Vagina (tissue), 2 donors: ENCODE data around the gene ERG.

ENCODE experiments used
- POLR2A ChIP-seq, 2 donors: fragments of 450-650 bp; IDR thresholded peaks; one replicate each; pipeline ENCODE4 v1.6.1; 2017; ENCODE audit warnings: antibody characterized with exemption in 2 of 2, mild to moderate bottlenecking in 2 of 2, moderate library complexity in 2 of 2
- TF ChIP-seq, protein P1 (sequence below), 3 experiments: fragments of 450-650 bp in 2 of 3; fragments of 200-600 bp in 1 of 3; sonication (generic) in 1 of 3; IDR thresholded peaks; one replicate each; pipeline ENCODE4 v1.5.1; 2017 to 2019; ENCODE audit warnings: antibody characterized with exemption in 3 of 3, mild to moderate bottlenecking in 2 of 3, moderate library complexity in 2 of 3

DNA sequence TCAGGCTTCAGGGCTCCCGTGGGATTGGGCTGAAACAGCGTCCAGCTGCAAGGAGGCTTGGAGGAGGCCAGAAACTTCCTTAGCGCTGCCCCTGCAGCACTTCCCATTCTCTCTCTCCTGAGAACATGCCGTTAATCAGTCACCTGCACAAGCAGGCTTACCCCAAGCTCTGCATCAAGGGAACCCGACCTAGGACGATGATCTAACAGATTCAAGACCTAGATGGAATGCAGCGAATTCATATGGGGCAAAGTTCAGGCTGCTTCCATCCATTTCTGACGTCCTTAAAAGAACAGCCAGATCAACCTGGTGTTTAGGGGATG lies 114.1 kb downstream of the ERG start:
- TF ChIP-seq, protein P1, sequence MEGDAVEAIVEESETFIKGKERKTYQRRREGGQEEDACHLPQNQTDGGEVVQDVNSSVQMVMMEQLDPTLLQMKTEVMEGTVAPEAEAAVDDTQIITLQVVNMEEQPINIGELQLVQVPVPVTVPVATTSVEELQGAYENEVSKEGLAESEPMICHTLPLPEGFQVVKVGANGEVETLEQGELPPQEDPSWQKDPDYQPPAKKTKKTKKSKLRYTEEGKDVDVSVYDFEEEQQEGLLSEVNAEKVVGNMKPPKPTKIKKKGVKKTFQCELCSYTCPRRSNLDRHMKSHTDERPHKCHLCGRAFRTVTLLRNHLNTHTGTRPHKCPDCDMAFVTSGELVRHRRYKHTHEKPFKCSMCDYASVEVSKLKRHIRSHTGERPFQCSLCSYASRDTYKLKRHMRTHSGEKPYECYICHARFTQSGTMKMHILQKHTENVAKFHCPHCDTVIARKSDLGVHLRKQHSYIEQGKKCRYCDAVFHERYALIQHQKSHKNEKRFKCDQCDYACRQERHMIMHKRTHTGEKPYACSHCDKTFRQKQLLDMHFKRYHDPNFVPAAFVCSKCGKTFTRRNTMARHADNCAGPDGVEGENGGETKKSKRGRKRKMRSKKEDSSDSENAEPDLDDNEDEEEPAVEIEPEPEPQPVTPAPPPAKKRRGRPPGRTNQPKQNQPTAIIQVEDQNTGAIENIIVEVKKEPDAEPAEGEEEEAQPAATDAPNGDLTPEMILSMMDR (IDR thresholded peaks at IDR 0.05) = no peak
- TF ChIP-seq POLR2A (IDR thresholded peaks at IDR 0.05) = no peak
